SIG-M5 (cell line): ENCODE data around the gene MLST8.

Source experiments
- DNase-seq: peaks from one replicate; lab custom pipeline; 2025; lab: John Stamatoyannopoulos, UW

MLST8 gene

GRCh38 chr16:2173916-2174315 is 31.3 kb upstream of the MLST8 start:
- no peak for DNase-seq

GRCh38 chr16:2174396-2175131 is 30.7 kb upstream of the MLST8 start:
- DNase-seq, result no peak

- DNase-seq, result no peak
These were observed 29.8 kb upstream of the MLST8 start for GRCh38 chr16:2175454-2175853.

- DNase-seq, result no peak
These were observed 29.2 kb upstream of the MLST8 start for GRCh38 chr16:2176047-2176446.

- DNase-seq, result no peak
These were observed 28.2 kb upstream of the MLST8 start for GRCh38 chr16:2177101-2177500.

GRCh38 chr16:2177561-2177960 is 27.7 kb upstream of the MLST8 start:
- DNase-seq, result no peak

- DNase-seq, result no peak
These were observed 26.7 kb upstream of the MLST8 start for GRCh38 chr16:2178321-2179106.

- no peak for DNase-seq
These were observed 26.1 kb upstream of the MLST8 start for GRCh38 chr16:2179107-2179501.

GRCh38 chr16:2179576-2179975 is 25.7 kb upstream of the MLST8 start:
- DNase-seq, result no peak

GRCh38 chr16:2180461-2180860 is 24.8 kb upstream of the MLST8 start:
- no peak for DNase-seq

- DNase-seq, result no peak
These were observed 24.0 kb upstream of the MLST8 start for GRCh38 chr16:2180962-2181923.

GRCh38 chr16:2181952-2182351 is 23.3 kb upstream of the MLST8 start:
- DNase-seq, result no peak

- DNase-seq, result no peak
These were observed 21.6 kb upstream of the MLST8 start for GRCh38 chr16:2183671-2184070.

- DNase-seq, result no peak
These were observed 20.9 kb upstream of the MLST8 start for GRCh38 chr16:2184346-2184745.

GRCh38 chr16:2184962-2185361 is 20.3 kb upstream of the MLST8 start:
- no peak for DNase-seq

- DNase-seq, result no peak
These were observed 19.2 kb upstream of the MLST8 start for GRCh38 chr16:2186064-2186463.

- no peak for DNase-seq
These were observed 18.7 kb upstream of the MLST8 start for GRCh38 chr16:2186505-2186904.

GRCh38 chr16:2187212-2187611 is 18.0 kb upstream of the MLST8 start:
- no peak for DNase-seq

GRCh38 chr16:2188395-2188794 is 16.9 kb upstream of the MLST8 start:
- DNase-seq, result no peak

- DNase-seq, result no peak
These were observed 15.9 kb upstream of the MLST8 start for GRCh38 chr16:2189252-2189893.

- no peak for DNase-seq
These were observed 15.1 kb upstream of the MLST8 start for GRCh38 chr16:2190002-2190658.
